GM21515 (cell line): ENCODE measurements around the gene PPL.

ENCODE experiments used
- ATAC-seq: cut with Tn5 transposase; IDR thresholded peaks from one replicate; pipeline ENCODE4 v1.9.1; 2021; ENCODE audit not compliant: unreplicated experiment

PPL gene

DNA sequence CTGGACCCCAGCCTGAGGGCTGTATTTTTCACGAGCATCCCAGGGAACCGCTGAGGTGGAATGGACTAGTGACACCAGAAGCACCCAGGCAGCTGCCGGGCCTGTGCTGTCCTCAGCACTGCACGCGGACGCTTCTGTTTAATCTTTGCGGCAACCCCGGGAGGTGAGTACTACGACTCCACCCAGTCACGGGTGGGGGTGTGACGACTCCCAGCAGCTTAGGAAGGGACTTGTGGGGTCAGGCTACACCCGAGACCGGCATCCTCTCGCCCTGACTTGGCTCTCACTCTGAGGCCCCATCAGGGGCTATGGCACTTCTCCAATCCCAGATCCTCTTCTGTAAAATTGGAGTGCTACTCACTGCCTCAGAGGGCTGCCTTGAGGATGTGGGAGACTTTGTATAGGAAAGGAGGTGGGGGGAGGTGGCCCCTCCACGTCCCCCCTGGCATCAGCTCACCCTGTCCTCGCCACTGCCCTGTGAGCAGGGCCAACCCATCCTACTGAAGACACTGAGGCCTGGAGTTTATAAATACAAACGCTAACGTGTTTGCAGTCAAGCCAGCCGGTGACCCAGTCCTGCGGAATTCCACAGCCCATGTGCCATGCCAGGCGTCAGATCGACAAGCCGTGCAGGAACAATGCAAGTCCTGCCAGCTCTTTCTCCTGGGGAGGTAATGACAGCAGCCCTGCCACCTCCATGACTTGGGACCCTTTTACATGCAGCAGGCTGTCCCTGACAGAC, 44.4 kb downstream of the PPL start:
- no peak for ATAC-seq

DNA sequence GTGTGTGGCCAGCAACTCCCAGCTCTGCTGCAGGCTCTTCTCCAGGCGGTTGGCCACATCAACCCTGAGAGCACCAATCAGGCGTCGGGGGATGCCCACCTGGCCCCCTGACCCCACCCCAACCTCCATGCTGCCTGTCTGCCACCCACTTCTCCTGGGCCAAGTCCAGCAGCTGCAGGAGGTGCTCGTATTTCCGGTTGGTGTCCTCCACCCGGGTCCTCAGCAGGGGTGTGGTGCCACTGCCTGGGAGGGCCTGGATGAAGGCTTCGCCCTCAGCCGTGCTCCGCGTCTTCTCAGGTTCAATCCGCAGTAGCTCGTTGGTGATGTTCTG, 45.1 kb downstream of the PPL start:
- no peak for ATAC-seq

DNA sequence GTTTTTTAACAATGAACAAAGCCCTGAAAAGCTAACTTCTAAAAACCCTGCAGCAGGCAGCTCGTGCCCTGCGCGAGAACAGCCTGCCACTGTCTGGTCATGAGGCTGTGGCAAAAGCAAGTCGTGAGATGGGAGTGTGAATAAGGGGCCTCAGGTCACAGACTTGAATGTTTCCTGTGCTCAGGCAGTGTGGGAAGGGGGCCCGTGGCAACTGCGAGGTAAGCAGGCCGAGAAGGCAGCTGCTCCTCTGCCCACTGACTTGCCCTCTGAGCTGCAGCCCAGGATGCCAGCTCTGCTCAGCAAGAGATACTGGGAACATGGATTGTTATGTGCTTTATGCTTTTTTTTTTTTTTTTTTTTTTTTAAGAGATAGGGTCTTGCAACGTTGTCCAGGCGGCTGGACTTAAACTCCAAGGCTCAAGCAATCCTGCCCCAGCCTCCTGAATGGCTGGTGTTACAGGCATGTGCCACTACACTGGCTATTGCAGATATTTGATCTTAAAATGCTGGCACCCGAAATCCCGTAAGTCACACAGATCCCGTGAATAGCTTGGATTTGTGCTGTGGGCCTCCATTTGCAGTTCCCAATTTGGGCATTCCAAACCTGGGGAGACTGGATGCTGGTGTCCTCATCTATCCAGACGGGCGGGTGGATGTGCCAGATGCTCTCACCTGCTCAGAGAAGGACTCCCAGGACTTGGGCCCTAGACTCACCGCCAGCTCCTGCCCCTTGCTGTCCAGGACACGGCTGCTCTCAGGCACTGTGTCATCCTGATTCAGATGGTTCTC, 45.7 kb downstream of the PPL start:
- ATAC-seq = no peak

DNA sequence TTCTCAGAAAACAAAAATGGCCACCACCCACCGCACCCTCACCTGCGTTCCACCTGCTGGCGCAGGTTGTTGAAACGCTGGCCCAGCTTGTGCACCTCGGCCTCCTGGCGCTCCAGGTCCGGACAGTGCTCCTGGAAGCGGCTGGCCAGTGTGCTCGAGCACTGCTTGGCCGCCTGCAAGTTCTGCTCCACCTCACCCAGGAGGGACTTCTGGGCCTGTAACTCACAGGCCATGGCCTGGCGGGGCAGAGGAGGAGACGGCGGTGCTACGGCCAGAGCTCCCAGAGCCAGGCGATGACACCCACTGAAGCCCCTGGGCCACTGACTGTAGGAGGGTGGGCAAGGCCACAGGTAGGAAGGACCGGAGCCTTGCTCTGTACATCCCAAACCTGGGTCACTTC, 46.3 kb downstream of the PPL start:
- ATAC-seq = no peak

GRCh38 chr16:4890026-4890425, 46.9 kb downstream of the PPL start:
- no peak for ATAC-seq

GRCh38 chr16:4888428-4889135, 48.4 kb downstream of the PPL start:
- ATAC-seq = no peak

- ATAC-seq = no peak
These were observed 50.8 kb downstream of the PPL start for GRCh38 chr16:4886151-4886550.

DNA sequence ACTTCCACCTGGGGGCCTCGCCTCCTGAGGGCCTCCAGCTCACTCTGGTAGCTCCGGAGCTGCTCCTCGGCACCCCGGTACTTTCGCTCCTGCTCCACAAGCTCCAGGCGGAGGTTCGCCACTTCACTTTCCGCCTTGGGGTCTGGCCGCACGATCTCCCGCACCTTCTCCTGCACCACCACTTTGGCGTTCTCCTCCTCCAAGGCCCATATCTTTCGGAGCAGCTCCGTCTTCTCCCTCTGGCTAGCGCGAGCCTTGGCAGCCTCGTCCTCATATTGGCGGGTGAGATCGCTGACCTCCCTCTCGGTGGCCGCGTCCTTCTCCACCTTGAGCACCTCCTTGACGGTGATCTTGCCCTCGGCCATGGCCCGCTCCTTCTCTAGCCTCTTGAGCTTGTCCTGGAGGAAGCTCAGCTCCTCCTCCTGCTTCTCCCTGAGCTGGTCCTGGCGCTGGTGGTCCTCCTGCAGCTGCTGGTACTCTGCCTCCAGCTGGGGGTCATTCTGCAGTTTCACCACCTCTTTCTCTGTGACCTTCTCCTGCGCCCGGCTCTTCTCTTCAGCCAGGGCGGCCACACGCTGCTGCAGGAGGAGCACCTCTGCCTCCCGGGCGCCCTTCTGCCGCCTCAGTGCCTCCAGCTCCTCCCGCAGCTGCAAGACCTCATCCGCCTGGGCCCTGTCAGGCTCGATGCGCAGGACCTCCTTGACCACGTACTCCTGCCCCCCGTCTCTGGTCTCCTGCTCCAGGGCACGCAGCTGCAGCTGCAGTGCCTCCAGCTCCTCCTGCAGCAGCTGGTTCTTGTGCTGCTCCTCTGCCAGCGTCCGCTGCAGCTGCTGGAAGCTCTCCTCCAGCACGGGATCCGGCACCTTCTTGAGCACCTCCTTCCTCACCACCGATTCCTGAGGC, 51.7 kb downstream of the PPL start:
- ATAC-seq = no peak

GRCh38 chr16:4884209-4884608, 52.7 kb downstream of the PPL start:
- no peak for ATAC-seq

GRCh38 chr16:4883501-4883900, 53.4 kb downstream of the PPL start:
- no peak for ATAC-seq

DNA sequence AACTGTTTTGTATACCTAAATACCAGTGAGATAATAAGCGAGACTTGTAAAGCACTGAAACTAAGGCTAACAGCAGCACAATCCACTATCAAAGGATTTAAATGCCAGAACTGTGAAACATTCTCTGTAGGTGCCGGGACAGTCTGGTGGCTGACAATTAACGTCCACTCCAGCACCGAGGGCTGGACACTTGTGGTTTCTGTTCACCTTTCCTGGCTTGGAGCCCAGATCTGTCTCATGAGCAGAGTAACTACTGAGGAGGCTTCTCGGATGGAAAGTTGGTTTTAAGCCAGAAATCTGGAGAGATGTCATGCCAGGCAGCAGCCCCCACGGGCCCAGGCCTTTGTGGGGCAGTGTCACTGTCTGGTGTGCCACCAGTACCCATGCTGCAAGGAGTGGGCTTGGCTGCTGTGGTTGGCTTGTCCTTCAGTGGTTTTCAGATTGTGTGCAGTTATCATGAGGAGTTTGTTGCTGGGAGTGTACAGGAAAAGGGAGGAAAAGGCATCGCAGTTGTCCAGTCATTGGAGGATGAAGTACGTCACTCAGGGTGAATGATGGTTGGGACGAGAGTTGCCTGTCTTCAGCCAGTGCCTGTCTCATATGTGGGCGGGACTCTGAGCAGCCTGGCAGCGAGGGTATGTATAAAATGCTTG, 54.2 kb downstream of the PPL start:
- ATAC-seq = no peak

DNA sequence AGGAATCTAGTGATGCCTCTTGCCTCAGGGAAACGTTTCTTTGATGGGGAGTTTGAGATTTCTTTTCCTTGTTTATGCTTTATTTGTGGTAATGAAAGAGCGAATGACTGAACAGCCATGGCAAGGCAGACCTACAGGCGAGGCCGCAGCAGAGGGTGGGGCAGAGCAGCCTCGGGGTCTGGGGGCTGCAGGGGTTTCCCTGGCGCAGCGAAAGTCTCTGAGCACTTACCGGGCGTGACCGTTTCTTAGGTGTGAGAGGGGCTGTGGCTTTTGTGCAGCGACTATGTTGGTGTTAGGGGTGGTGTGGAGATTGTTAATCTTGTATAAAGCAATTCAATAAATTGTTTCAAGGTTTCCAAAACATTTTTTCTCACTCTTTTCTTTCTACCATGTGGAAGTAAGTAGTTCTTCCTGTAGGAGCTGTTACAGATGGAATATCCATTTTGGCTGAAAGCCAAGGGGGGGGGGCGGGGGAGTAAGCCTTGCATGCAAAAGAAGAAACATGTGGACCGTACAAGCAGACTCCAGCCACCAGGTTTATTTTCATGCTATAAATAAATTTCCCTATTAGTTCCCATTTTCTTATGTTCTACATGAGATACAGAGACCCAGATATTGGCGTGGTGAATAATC, 54.8 kb downstream of the PPL start:
- ATAC-seq = no peak

DNA sequence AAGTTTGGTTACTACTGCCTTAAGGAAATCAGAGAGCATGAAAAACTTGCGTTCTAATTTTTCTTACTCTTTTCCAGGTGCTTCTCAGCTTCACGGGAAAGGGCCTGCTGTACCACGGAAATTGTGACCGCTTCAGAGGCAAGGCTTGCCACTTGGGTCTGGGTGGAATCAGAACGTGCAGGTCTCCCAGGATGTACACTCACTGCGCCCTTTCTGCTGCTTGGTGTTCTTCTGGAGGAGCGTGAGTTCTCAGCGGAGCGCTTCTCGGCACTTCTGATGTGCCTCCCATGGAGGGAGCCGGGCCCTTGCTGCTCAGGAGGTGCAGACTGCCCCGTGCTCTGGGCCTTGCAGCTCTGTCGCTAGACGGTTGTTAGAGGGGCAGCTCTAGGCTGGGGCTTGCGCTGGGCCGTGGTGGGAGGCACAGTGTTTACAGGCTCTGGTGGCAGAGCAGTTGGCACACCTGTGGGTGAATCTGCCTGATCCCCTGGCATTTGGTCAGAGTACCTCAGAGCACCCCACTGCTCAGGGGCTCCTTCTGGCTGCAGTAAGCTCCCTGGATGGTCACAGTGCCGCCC, 56.9 kb downstream of the PPL start:
- no peak for ATAC-seq

DNA sequence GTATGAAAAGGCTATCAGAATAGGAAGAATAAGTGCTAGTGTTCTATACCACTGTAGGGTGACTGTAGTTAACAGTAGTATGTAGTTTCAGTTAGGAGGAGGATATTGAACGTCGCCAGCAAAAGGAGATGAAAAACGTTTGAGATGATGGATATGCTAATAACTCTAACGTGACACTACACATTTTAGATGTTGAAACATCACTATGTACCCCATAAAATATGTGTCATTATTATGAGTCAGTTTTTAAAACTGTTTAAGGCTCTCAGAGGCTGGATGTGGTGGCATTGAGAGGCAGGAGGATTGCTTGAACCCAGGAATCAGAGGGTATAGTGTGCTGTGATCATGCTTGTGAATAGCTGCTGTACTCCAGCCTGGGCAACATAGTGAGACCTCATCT, 57.9 kb downstream of the PPL start:
- ATAC-seq = no peak

DNA sequence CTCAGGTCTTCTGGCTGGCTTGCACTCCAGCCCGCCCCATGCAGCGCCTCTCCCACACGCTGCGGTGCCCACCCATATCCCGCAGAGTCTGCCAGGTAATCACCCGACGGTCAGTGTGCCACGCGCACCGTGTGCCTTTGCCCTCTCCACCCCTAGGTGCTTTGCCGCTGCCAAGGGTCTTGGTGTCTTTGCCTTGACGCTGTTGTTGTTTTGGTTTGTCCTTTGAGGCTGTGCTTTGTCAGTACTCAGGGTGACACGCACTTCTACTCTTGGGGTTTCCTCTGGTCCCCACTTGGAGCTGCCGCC, 59.6 kb downstream of the PPL start:
- ATAC-seq = no peak

DNA sequence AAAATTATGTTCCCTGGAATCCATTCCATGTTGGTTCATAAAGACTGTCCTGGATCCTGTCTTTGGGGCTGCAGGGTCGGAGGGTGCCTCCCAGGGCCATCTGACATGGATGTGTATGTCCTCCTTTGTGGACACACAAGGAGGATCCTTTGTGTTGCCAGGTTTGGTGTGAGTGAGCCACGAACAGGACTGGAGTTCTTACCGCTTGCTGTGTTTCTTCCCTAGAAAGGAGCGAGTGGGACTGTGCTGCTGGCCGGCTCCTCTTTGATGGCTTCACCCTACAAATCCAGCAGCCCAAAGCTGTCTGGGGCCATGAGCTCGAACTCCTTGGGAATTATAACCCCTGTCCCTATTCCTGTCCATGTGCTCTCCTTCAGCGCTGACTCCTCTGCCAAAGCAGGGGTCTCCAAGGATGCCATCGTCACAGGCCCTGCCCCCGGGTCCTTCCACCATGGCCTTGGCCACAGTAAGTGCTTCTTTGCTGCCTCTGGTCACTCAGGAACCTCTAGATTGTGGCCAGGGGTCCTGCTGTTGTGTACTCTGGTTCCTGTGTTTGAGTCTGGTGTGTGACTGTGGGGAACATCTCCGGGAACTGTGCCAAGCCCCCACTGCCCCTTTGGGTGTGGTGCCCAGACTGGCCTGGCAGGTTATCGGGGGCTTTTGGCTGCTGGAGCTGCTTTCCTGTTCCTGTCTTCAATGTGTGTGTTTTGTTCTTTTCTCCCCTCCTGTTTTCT, 60.1 kb downstream of the PPL start:
- no peak for ATAC-seq

DNA sequence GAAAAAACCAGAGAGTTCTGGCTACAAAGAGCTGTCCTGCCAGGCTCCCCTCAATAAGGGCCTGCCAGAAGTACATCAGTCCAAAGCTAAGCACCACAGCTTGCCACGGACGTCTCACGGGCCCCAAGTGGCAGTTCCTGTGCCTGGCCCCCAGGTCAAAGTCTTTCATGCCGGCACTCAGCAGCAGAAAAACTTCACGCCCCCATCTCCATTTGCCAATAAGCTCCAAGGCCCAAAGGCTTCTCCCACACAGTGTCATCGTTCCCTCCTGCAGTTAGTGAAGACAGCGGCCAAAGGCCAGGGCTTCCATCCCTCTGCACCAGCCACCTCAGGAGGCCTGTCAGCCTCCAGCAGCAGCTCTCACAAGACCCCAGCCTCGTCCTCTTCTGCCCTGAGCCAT, 62.3 kb downstream of the PPL start:
- no peak for ATAC-seq

- no peak for ATAC-seq
These were observed 63.9 kb downstream of the PPL start for GRCh38 chr16:4873091-4873490.

DNA sequence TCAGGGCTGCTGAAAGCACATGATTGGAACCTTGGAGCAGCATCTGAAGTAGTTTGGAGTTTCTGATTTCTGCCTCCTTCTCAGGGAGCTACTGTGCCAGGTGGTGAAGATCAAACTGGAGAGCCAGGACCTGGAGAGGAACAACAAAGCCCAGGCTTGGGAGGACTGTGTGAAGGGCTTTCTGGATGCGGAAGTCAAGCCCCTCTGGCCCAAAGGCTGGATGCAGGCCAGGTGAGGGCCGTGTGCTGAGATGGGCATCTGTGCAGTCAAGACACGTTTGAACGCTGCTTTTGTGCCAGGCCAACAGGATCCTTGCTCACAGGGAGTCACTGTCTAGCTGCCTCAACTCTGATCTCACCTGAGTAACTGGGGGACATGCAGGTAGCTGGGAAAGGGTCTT, 65.9 kb downstream of the PPL start:
- no peak for ATAC-seq
